Pericardium fibroblast (primary cell): ENCODE measurements around the gene LRRC75B. TPM values are rescaled to one million over a fixed set of nuclear protein-coding genes. Genes with fewer than 3 reads are reported as not detected.

Experiments used
- total RNA-seq: library from RNA; depleted of rRNA; stranded (reverse); fragments of >200 nt; gene quantifications from 2 replicates; pipeline ENCODE4 v1.2.3, GENCODE V29; 2015

Gene LRRC75B, protein sequence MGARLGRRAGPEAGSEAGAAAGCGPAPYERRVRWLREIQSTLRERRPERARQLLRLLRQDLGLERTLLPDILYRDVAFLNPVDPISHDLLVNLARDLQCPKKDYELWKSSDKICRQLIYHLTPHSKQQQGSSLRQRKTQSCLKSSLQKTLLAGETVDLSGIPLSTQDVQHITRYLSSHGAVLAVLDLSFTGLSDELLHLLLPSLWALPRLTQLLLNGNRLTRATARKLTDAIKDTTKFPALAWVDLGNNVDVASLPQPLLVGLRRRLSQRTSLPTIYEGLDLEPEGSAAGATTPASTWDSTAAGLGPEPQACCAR
- total RNA-seq: 12.8 and 25.3 TPM in 2 replicates

DNA sequence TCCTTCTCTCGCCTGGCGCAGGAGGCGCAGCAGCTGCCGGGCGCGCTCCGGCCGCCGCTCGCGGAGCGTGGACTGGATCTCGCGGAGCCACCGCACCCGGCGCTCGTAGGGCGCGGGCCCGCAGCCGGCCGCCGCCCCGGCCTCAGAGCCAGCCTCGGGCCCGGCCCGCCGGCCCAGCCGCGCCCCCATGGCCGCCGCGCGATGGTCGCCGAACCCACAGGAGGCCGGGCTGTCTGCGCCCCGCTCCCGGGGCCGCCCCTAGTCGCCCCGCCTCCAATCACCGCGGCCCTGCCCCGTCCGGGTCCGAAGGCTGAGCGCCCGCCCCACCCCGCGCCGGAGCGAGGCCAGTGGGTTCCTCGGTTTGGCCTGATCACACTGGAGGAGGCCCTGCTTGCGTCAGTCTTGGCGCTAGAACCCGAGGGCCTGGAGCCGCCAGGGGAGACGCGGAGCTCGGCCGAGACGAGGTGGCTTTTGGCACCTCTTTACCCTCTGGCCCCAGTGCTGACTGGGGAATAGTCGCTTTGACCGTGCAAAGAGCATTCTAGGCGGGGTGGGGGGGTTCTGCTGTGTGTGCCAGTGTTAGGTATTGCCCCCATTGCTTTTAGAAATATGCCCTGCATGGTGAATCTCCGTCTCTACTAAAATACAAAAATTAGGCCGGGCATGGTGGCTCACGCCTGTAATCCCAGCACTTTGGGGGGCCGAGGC lies at the start of gene LRRC75B:
TSS of gene LRRC75B (minus strand) at position 223 of the 708 bp plus-strand sequence. CDS start at position 189, 34 bp downstream.

GRCh38 chr22:24602847-24603769 lies 10.2 kb upstream of the LRRC75B start, which contains the start of gene GGT1:
Gene GGT1 (plus strand): TSS chr22:24603193. CDS start chr22:24611082, 7,889 bp downstream.

DNA sequence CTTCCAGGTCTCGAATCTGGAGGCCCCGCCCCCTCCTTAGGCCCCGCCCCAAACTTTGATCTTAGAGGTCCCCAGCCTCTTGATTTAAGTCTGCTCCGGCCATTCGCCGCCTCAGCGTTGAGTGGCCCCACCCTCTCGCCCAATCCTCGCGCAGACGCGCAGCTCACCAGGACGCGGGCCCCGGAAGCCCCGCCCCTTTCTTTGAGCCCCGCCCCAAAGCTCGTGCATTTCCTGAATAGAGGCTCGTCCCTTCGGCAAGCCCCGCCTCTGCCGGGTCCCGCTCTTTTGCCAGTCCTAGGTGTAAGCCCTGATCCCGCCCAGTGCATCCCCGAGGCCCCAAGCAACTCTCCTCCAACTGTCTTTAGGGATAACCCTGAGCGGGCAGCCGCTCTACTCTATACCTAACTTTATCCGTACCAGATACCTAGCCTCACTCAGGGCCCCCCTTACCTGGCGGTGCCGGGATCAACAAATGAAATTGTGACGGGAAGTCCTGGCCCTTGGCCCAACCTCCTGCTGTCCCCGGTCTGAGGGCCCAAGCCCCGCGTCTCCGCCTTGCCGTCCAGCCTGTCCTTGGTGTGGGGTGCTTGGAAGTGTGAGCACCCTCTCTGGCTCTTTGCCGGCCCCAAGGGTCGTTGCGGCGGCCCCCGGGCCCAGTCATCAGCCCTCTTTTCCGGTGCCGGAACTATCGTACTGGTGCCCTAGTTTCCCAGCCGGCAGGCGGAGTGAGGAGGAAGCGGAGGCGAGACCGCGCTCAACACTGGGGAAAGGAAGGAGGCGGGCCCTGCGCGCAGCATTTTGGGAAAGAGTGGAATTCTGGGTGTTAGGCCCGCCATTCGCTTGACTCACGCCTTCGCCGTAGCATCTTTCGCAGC lies 37.5 kb downstream of the LRRC75B start, which contains the start of gene SNRPD3:
TSS of gene SNRPD3 (plus strand) at position 835 of the 875 bp plus-strand sequence. CDS start 1,676 bp downstream, outside the sequence.

GRCh38 chr22:24554313-24555164 lies 38.3 kb downstream of the LRRC75B start, which contains the start of gene GUCD1:
Gene GUCD1 (minus strand): TSS chr22:24555138. CDS start chr22:24554991, 147 bp downstream.

Other genes starting within 250 kb of the LRRC75B start
- gene ADORA2A, start 165.5 kb downstream of the LRRC75B start, total RNA-seq: 2.9 and 5.4 TPM in 2 replicates
- under 0.01 TPM in 1 of 2 replicates, not detected in the other for gene UPB1, start 97.7 kb downstream of the LRRC75B start, total RNA-seq
- 98.7 and 107 TPM in 2 replicates for gene GUCD1, start 37.9 kb downstream of the LRRC75B start, total RNA-seq
- gene SNRPD3, start 37.1 kb downstream of the LRRC75B start, total RNA-seq: 95.2 and 109 TPM in 2 replicates
- gene GGT1, start 10.1 kb upstream of the LRRC75B start, total RNA-seq: 0.12 and 2.5 TPM in 2 replicates
- not detected in 2 replicates for gene PIWIL3, start 181.6 kb upstream of the LRRC75B start, total RNA-seq
- gene SGSM1, start 213.1 kb upstream of the LRRC75B start, total RNA-seq: under 0.01 TPM in 1 of 2 replicates, not detected in the other